GM12878 (cell line): ENCODE data around the gene NOL11. TPM values are rescaled to one million over a fixed set of nuclear protein-coding genes. Genes with fewer than 3 reads are reported as not detected.

Experiments
- ATAC-seq: fragments of 200-7000 bp; cut with Tn5 transposase; 3 replicates; pipeline ENCODE4 v1.9.1; 2020; ENCODE audit warnings: mild to moderate bottlenecking, moderate library complexity
- BruUV-seq: library from RNA; stranded (reverse); fragments of 400-500 nt; replicated peaks from 2 replicates; lab custom pipeline; 2021; lab: Mats Ljungman, UMichigan
- CTCF ChIA-PET: fragments of 300-600 bp; sonication (Branson Sonifier 250); formaldehyde crosslinking; extraction: SDS; loops from one replicate; lab custom pipeline; 2021; ENCODE audit warnings: inconsistent platforms; lab: Yijun Ruan, JAX
- POLR2A ChIA-PET: fragments of 350-600 bp; formaldehyde crosslinking; extraction: SDS; loops from one replicate; lab custom pipeline; 2021; ENCODE audit warnings: inconsistent platforms; lab: Charles Lee
- RAD21 ChIA-PET: fragments of 300-600 bp; sonication (Branson Sonifier 250); formaldehyde crosslinking; loops from one replicate; lab custom pipeline; 2023; ENCODE audit warnings: antibody characterized with exemption; ENCODE audit not compliant: unreplicated experiment; lab: Charles Lee
- SMC1A ChIA-PET: fragments of 300-600 bp; sonication (Branson Sonifier 250); formaldehyde crosslinking; loops from one replicate; lab custom pipeline; 2023; ENCODE audit not compliant: unreplicated experiment, uncharacterized antibody; lab: Charles Lee
- DNase-seq: peaks from one replicate; pipeline ENCODE4 v3.0.0-alpha.2; 2011; ENCODE audit warnings: low read depth, low spot score
- FAIRE-seq: peaks from 3 replicates; lab custom pipeline; 2011; peaks lifted over from hg19 to GRCh38; lab: Jason Lieb, UNC
- H2AFZ ChIP-seq: 2 replicates; pipeline ENCODE4 v1.6.0; 2011; ENCODE audit warnings: low read depth, low read length, control low read depth; ENCODE audit not compliant: control insufficient read depth
- H3K27ac ChIP-seq: 2 replicates; pipeline ENCODE4 v1.5.1; 2011; ENCODE audit warnings: control low read depth; ENCODE audit not compliant: control insufficient read depth, insufficient read depth
- H3K27me3 ChIP-seq, 2 experiments: replicated peaks in 1 of 2; 2 replicates each; pipeline versions ENCODE4 v1.6.0 to v1.6.1; 2011; ENCODE audit warnings: low read length in 1 of 2; ENCODE audit not compliant: control insufficient read depth in 2 of 2, insufficient read depth in 2 of 2
- H3K36me3 ChIP-seq, 2 experiments: 2 replicates each; pipeline ENCODE4 v1.5.1; 2011; ENCODE audit warnings: low read length in 1 of 2; ENCODE audit not compliant: control insufficient read depth in 2 of 2, insufficient read depth in 2 of 2
- H3K4me1 ChIP-seq: 2 replicates; pipeline ENCODE4 v1.6.1; 2011; ENCODE audit warnings: mild to moderate bottlenecking, low read length, moderate library complexity, mixed read lengths; ENCODE audit not compliant: control insufficient read depth, insufficient read depth
- H3K4me2 ChIP-seq: 2 replicates; pipeline ENCODE4 v1.6.0; 2011; ENCODE audit warnings: control low read depth; ENCODE audit not compliant: control insufficient read depth, insufficient read depth
- H3K4me3 ChIP-seq: fragments of 200-600 bp; sonication (generic); 2 replicates; pipeline ENCODE4 v1.5.1; 2016
- H3K79me2 ChIP-seq: 2 replicates; pipeline ENCODE4 v1.6.0; 2011; ENCODE audit warnings: low read length; ENCODE audit not compliant: control insufficient read depth, insufficient read depth
- H3K9ac ChIP-seq: 2 replicates; pipeline ENCODE4 v1.8.0; 2011; ENCODE audit warnings: low read length, control low read depth, mixed read lengths; ENCODE audit not compliant: control insufficient read depth, insufficient read depth
- H3K9me3 ChIP-seq: replicated peaks from 3 replicates; pipeline ENCODE4 v1.5.1; 2011; ENCODE audit warnings: mild to moderate bottlenecking, low read length; ENCODE audit not compliant: control insufficient read depth, insufficient read depth
- H4K20me1 ChIP-seq: 2 replicates; pipeline ENCODE4 v1.6.0; 2011; ENCODE audit not compliant: control insufficient read depth, insufficient read depth
- CEBPB ChIP-seq, 2 experiments: fragments of 150-350 bp in 1 of 2; IDR thresholded peaks; 2 replicates each; pipeline ENCODE4 v1.6.1; 2012 to 2014; ENCODE audit warnings: low read depth in 2 of 2, low read length in 2 of 2, borderline replicate concordance in 1 of 2, inconsistent platforms in 1 of 2
- IKZF2 ChIP-seq, 2 experiments: fragments of 450-650 bp; IDR thresholded peaks; 2 replicates each; pipeline ENCODE4 v1.6.1; 2017; ENCODE audit warnings: mild to moderate bottlenecking in 2 of 2, moderate library complexity in 2 of 2
- MEF2B ChIP-seq: fragments of 450-650 bp; IDR thresholded peaks from 2 replicates; pipeline ENCODE4 v1.6.1; 2018; ENCODE audit warnings: mild to moderate bottlenecking, moderate library complexity; ENCODE audit not compliant: partially characterized antibody, poor library complexity, severe bottlenecking
- RAD51 ChIP-seq: fragments of 450-650 bp; IDR thresholded peaks from 2 replicates; pipeline ENCODE4 v1.6.1; 2016; ENCODE audit warnings: moderate library complexity, mild to moderate bottlenecking, inconsistent platforms
- ZSCAN29 ChIP-seq: fragments of 450-650 bp; IDR thresholded peaks from 2 replicates; pipeline ENCODE4 v1.6.1; 2017; ENCODE audit warnings: mild to moderate bottlenecking, moderate library complexity
- WGBS: methylation state at CpG from one replicate; pipeline ENCODE4 v1.1.6; 2016; ENCODE audit warnings: low lambda C conversion rate; ENCODE audit not compliant: insufficient replicate concordance, insufficient coverage; ENCODE audit errors: missing lambda C conversion rate; 5-methylcytosine and 5-hydroxymethylcytosine counted together
- in situ Hi-C: fragments of 300-500 bp; cut with MboI; formaldehyde crosslinking; loops from 9 replicates; pipeline ENCODE4 v1.14.3; 2018; ENCODE audit warnings: mixed read lengths
- intact Hi-C: fragments of 100-400 bp; cut with micrococcal nuclease; formaldehyde crosslinking; loops from one replicate; pipeline ENCODE4 v1.14.2; 2022; ENCODE audit not compliant: unreplicated experiment
- polyA plus RNA-seq, 11 experiments: library from polyadenylated mRNA; depleted of rRNA in 4 of 11; unstranded in 6 of 11; stranded (reverse) in 5 of 11; fragments of >200 nt; fragmentation: Nextera tagmentation in 4 of 11; fragmentation: Illumina TruSeq in 1 of 11; extraction: Ambion mirVana in 4 of 11; extraction: Trizol in 1 of 11; gene quantifications; 1 replicate in 1 of 11; 2 replicates in 10 of 11; pipeline versions ENCODE4 v1.2.1 to v1.2.3, GENCODE V29; 2011 to 2016; ENCODE audit warnings: inconsistent platforms in 2 of 11, missing spikeins in 2 of 11, low read depth in 1 of 11
- total RNA-seq, 4 experiments: library from RNA; depleted of rRNA in 3 of 4; stranded (reverse); fragments of >200 nt in 3 of 4; fragmentation: Illumina TruSeq in 1 of 4; extraction: Trizol in 1 of 4; gene quantifications; 2 replicates each; pipeline versions ENCODE4 v1.2.1 to v1.2.3, GENCODE V29; 2013 to 2021

Gene NOL11
- total and polyA plus RNA-seq, 10 of the 15 experiments (the other 5 are each of a cell fraction or from before 2014, with no cell fraction given) = 54.8 to 130 (median 94.6) TPM

- TF ChIP-seq MEF2B = peak; percentile 5
Measured at GRCh38 chr17:67717192-67717623, 528 bp upstream of the NOL11 start (continued).

- H3K79me2 ChIP-seq = peaks cover 29% of the 10 kb centered on the region
- DNase-seq (no peak), ATAC-seq (peak; percentile 50), FAIRE-seq (no peak)
- H3K27ac ChIP-seq = peak overlapping the region; percentile 90
- in situ Hi-C loops (loop anchor here (5.0 kb wide), 1 partner anchor 351 kb away; the partner anchor contains the start of gene PSMD12), intact Hi-C loops (loop anchor here (5.0 to 10.0 kb wide), 2 partner anchors 109 to 344 kb away; partner anchors contain the start of genes BPTF and PITPNC1)
- under 1% methylated on average over 16 of the region's 16 CpGs for WGBS
- SMC1A ChIA-PET = interaction anchor here (0.7 to 2.0 kb wide), 5 partner anchors 10 to 342 kb away, joined by 3 to 10 read pairs (median 3); no protein-coding TSS in a partner anchor
- TF ChIP-seq RAD51 (0 out of 2 replicates have a peak, but pooled peaks have one; percentile 9), IKZF2 (IDR thresholded peaks at IDR 0.05) (0 out of 4 replicates have a peak, but pooled peaks of 1 of the 2 experiments have one; percentile 24), ZSCAN29 (peak; percentile 78; the same call in 1 of the 2 replicates), CEBPB (IDR thresholded peaks at IDR 0.05; ENCODE audit: borderline replicate concordance in 1 of 2, low read depth in 2 of 2, low read length in 2 of 2) (no peak)
- peak overlapping the region; percentile 95 for H3K4me3 ChIP-seq
- POLR2A ChIA-PET = interaction anchor here (0.5 to 1.3 kb wide), 7 partner anchors 14 to 123 kb away, joined by 3 to 7 read pairs (median 3); no protein-coding TSS in a partner anchor
- peak overlapping the region; percentile 84 for H3K4me2 ChIP-seq
- H3K36me3 ChIP-seq = peaks cover 3 to 16% of the 10 kb centered on the region in 2 experiments; a peak in 2 of 4 replicates
- no peaks in the 10 kb centered on the region for H4K20me1 ChIP-seq
- H3K27me3 ChIP-seq = no peaks in the 10 kb centered on the region
- no peaks in the 10 kb centered on the region for H3K9me3 ChIP-seq
- no TSS peak for BruUV-seq
- CTCF ChIA-PET = interaction anchor here (0.9 to 4.1 kb wide), 9 partner anchors 17 to 343 kb away, joined by 3 to 16 read pairs (median 4); no protein-coding TSS in a partner anchor
- RAD21 ChIA-PET = interaction anchor here (1.0 to 1.6 kb wide), 3 partner anchors 84 to 339 kb away, joined by 3 to 5 read pairs (median 3); no protein-coding TSS in a partner anchor
- peak overlapping the region; percentile 84 for H2AFZ ChIP-seq
- H3K4me1 ChIP-seq = peaks cover 6% of the 10 kb centered on the region
- H3K9ac ChIP-seq = peak overlapping the region; percentile 95
Measured at GRCh38 chr17:67718325-67718941, 697 bp downstream of the NOL11 start.
